Measurements from ENCODE around the gene CSNK1D. TPM values are rescaled to one million over a fixed set of nuclear protein-coding genes. Genes with fewer than 3 reads are reported as not detected.
A peak's percentile ranks its signal among the peaks of the same experiment; 100 is the strongest.

Gene CSNK1D
- total RNA-seq, 1 experiment from 2014 or later = 157 TPM

DNA sequence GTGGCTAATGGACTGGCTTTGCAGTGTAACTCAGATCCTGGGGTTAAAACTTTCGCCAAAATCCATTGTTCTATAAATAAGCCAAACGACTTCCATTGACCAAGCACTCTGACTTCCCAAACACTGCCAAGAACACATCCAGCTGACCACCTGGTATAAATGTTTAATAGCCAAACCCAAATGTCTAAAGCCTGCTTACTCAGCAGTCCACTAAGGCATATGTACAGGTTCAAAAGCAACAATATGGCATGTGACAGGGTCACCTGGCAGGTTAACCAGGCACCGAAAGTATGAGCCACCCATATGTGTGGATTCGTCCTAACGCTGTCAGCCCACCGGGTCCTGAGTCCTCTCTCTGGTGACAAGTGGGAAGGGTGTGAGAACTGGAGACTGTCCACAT, 2.1 kb downstream of the CSNK1D start:
- Mint-ChIP-seq H3K4me1 (ENCODE audit: low read depth, unreplicated experiment) (peaks cover 73% of the 10 kb centered on the region), H3K27ac (ENCODE audit: unreplicated experiment) (no peak overlapping the region), H3K36me3 (ENCODE audit: insufficient read depth, unreplicated experiment) (peaks cover 73% of the 10 kb centered on the region), H3K9me3 (ENCODE audit: low read depth, unreplicated experiment) (no peaks in the 10 kb centered on the region), H3K4me3 (ENCODE audit: low read depth, unreplicated experiment) (no peak overlapping the region), H3K27me3 (ENCODE audit: unreplicated experiment) (no peaks in the 10 kb centered on the region)
- TF ChIP-seq, protein P1, sequence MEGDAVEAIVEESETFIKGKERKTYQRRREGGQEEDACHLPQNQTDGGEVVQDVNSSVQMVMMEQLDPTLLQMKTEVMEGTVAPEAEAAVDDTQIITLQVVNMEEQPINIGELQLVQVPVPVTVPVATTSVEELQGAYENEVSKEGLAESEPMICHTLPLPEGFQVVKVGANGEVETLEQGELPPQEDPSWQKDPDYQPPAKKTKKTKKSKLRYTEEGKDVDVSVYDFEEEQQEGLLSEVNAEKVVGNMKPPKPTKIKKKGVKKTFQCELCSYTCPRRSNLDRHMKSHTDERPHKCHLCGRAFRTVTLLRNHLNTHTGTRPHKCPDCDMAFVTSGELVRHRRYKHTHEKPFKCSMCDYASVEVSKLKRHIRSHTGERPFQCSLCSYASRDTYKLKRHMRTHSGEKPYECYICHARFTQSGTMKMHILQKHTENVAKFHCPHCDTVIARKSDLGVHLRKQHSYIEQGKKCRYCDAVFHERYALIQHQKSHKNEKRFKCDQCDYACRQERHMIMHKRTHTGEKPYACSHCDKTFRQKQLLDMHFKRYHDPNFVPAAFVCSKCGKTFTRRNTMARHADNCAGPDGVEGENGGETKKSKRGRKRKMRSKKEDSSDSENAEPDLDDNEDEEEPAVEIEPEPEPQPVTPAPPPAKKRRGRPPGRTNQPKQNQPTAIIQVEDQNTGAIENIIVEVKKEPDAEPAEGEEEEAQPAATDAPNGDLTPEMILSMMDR (IDR thresholded peaks at IDR 0.05; ENCODE audit: unreplicated experiment) = no peak
- CTCF ChIA-PET = no interaction called here
- BruUV-seq (replicated peaks) = no TSS peak
- intact Hi-C loops (cut with micrococcal nuclease; ENCODE audit: unreplicated experiment) = no loop called here
- DNase-seq = no peak

DNA sequence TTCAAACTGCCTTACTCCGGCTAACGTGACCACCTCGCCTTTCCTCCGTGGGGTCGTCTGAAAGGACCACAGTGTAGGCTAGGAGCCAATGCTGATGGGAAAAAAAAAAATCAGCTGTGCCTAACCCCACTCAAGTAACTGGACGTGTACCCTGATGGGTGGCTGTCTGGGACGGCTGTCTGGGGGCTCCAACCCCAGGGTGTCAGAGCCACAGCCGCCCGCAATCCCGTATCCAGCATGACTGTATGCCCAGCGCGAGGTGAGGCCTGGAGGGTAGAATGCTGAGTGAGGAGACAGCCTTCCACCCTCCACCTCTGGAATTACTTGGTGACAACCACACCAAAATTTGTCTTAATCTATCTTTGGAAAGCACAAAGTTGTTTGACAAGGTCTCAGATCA, 2.8 kb downstream of the CSNK1D start:
- H3K27ac Mint-ChIP-seq (ENCODE audit: unreplicated experiment) = peak overlapping the region; percentile 33
- intact Hi-C loops (cut with micrococcal nuclease; ENCODE audit: unreplicated experiment) = no loop called here
- no peak for DNase-seq
- peaks cover 81% of the 10 kb centered on the region for H3K36me3 Mint-ChIP-seq (ENCODE audit: insufficient read depth, unreplicated experiment)
- no peaks in the 10 kb centered on the region for H3K27me3 Mint-ChIP-seq (ENCODE audit: unreplicated experiment)
- TF ChIP-seq, protein P1 (IDR thresholded peaks at IDR 0.05; ENCODE audit: unreplicated experiment) = no peak
- H3K4me3 Mint-ChIP-seq (ENCODE audit: low read depth, unreplicated experiment) = peak overlapping the region; percentile 41
- H3K4me1 Mint-ChIP-seq (ENCODE audit: low read depth, unreplicated experiment) = peaks cover 70% of the 10 kb centered on the region
- no peaks in the 10 kb centered on the region for H3K9me3 Mint-ChIP-seq (ENCODE audit: low read depth, unreplicated experiment)
- CTCF ChIA-PET = no interaction called here
- no TSS peak for BruUV-seq (replicated peaks)

DNA sequence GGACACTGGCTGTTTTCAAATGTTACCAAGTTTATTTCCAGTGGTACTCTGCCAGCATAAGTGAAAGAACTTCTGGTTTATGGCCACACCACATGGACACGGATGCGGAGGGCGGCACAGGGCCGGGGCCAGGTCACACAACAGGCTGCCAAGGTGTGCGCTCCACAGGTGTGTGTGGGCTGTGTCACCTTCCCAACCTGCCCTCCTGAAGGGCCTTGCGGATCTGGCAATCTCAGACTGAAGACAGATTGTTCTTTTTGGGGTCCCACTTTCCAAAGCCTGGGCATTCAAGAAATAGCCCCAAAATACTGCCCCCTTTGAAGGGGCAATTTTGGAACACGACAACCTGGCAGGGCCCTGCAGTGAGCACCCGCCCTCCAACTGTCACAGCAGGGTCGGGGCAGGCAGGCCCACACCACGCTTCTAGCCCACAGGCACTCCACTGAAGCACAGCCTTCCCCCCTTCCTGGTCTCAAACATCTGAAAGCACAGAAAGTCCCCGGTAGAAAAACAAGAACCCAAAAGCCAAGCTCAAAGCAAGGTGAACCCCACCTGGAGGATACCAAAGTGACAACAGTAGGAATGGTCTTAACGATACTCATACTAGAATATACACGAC, 3.5 kb downstream of the CSNK1D start:
- peaks cover 87% of the 10 kb centered on the region for H3K36me3 Mint-ChIP-seq (ENCODE audit: insufficient read depth, unreplicated experiment)
- intact Hi-C loops (cut with micrococcal nuclease; ENCODE audit: unreplicated experiment) = no loop called here
- H3K4me1 Mint-ChIP-seq (ENCODE audit: low read depth, unreplicated experiment) = peaks cover 64% of the 10 kb centered on the region
- no peaks in the 10 kb centered on the region for H3K27me3 Mint-ChIP-seq (ENCODE audit: unreplicated experiment)
- CTCF ChIA-PET = interaction anchor here (0.5 kb wide), 1 partner anchor 252 kb away, joined by 3 read pairs; no protein-coding TSS in a partner anchor
- H3K4me3 Mint-ChIP-seq (ENCODE audit: low read depth, unreplicated experiment) = peak overlapping the region; percentile 41
- DNase-seq = no peak
- BruUV-seq (replicated peaks) = no TSS peak
- no peaks in the 10 kb centered on the region for H3K9me3 Mint-ChIP-seq (ENCODE audit: low read depth, unreplicated experiment)
- TF ChIP-seq, protein P1 (IDR thresholded peaks at IDR 0.05; ENCODE audit: unreplicated experiment) = no peak
- peak overlapping the region; percentile 33 for H3K27ac Mint-ChIP-seq (ENCODE audit: unreplicated experiment)

- peak overlapping the region; percentile 41 for H3K4me3 Mint-ChIP-seq (ENCODE audit: low read depth, unreplicated experiment)
- CTCF ChIA-PET = no interaction called here
- intact Hi-C loops (cut with micrococcal nuclease; ENCODE audit: unreplicated experiment) = no loop called here
- H3K27ac Mint-ChIP-seq (ENCODE audit: unreplicated experiment) = no peak overlapping the region
- H3K4me1 Mint-ChIP-seq (ENCODE audit: low read depth, unreplicated experiment) = peaks cover 59% of the 10 kb centered on the region
- no TSS peak for BruUV-seq (replicated peaks)
- no peaks in the 10 kb centered on the region for H3K9me3 Mint-ChIP-seq (ENCODE audit: low read depth, unreplicated experiment)
- TF ChIP-seq, protein P1 (IDR thresholded peaks at IDR 0.05; ENCODE audit: unreplicated experiment) = no peak
- peaks cover 94% of the 10 kb centered on the region for H3K36me3 Mint-ChIP-seq (ENCODE audit: insufficient read depth, unreplicated experiment)
- DNase-seq = no peak
- H3K27me3 Mint-ChIP-seq (ENCODE audit: unreplicated experiment) = no peaks in the 10 kb centered on the region
Observed at GRCh38 chr17:82269138-82269881, 4.2 kb downstream of the CSNK1D start.
